HEK293 (cell line): ENCODE measurements around the gene GEN1.

Experiments
- CTCF ChIP-seq: fragments of 450-650 bp; formaldehyde crosslinking; IDR thresholded peaks from 2 replicates; pipeline ENCODE4 v1.5.1; 2016; ENCODE audit warnings: missing biosample characterization, missing genetic modification characterization
- GLI2 ChIP-seq: fragments of 450-650 bp; formaldehyde crosslinking; IDR thresholded peaks from 2 replicates; pipeline ENCODE4; 2017; ENCODE audit warnings: missing biosample characterization, missing genetic modification characterization, low read depth, borderline replicate concordance
- ZBTB17 ChIP-seq: fragments of 450-650 bp; formaldehyde crosslinking; IDR thresholded peaks from 2 replicates; pipeline ENCODE4 v1.5.1; 2016; ENCODE audit warnings: missing biosample characterization, missing genetic modification characterization
- ZNF10 ChIP-seq: fragments of 450-650 bp; formaldehyde crosslinking; IDR thresholded peaks from 2 replicates; pipeline ENCODE4 v1.5.1; 2017; ENCODE audit warnings: missing biosample characterization, missing genetic modification characterization
- ZNF155 ChIP-seq: fragments of 450-650 bp; formaldehyde crosslinking; IDR thresholded peaks from 2 replicates; pipeline ENCODE4 v1.5.1; 2016; ENCODE audit warnings: missing biosample characterization, missing genetic modification characterization
- ZNF266 ChIP-seq: fragments of 450-650 bp; formaldehyde crosslinking; IDR thresholded peaks from 2 replicates; pipeline ENCODE4 v1.5.1; 2016; ENCODE audit warnings: missing biosample characterization, missing genetic modification characterization, low read depth
- ZNF449 ChIP-seq: fragments of 450-650 bp; formaldehyde crosslinking; IDR thresholded peaks from 2 replicates; pipeline ENCODE4 v1.5.1; 2017; ENCODE audit warnings: missing biosample characterization, mild to moderate bottlenecking, missing genetic modification characterization, moderate library complexity

- no peak for TF ChIP-seq ZBTB17 (tag by site-specific recombination)
- TF ChIP-seq CTCF = no peak
- no peak for TF ChIP-seq ZNF266 (tag by site-specific recombination)
- TF ChIP-seq ZNF155 = no peak
- no peak for TF ChIP-seq GLI2 (tag by site-specific recombination)
- no peak for TF ChIP-seq ZNF449 (tag by site-specific recombination)
- no peak for TF ChIP-seq ZNF10 (tag by site-specific recombination)
Measured at GRCh38 chr2:17791121-17791816, 37.3 kb downstream of the GEN1 start.
